Transverse colon (tissue), 4 donors: Measurements from ENCODE around the gene SOX5.

ENCODE experiments used
- EP300 ChIP-seq: sonication (generic); formaldehyde crosslinking; IDR thresholded peaks from one replicate; pipeline ENCODE4 v1.6.1; 2017; ENCODE audit warnings: antibody characterized with exemption, low read depth
- POLR2A ChIP-seq: fragments of 450-650 bp; IDR thresholded peaks from one replicate; pipeline ENCODE4 v1.6.1; 2016; ENCODE audit warnings: antibody characterized with exemption, mild to moderate bottlenecking, moderate library complexity
- POLR2AphosphoS5 ChIP-seq, 3 donors: sonication (generic); formaldehyde crosslinking; IDR thresholded peaks; one replicate each; pipeline ENCODE4 v1.6.1; 2016; ENCODE audit warnings: antibody characterized with exemption in 3 of 3
- TF ChIP-seq, protein P1 (sequence below), 5 experiments: fragments of 200-600 bp in 3 of 5; fragments of 450-650 bp in 2 of 5; sonication (generic) in 3 of 5; IDR thresholded peaks; 1 replicate in 2 of 5; 2 replicates in 3 of 5; pipeline ENCODE4 v1.5.1; 2016 to 2017; ENCODE audit warnings: antibody characterized with exemption in 5 of 5, inconsistent platforms in 3 of 5, mild to moderate bottlenecking in 2 of 5, moderate library complexity in 1 of 5

- TF ChIP-seq, protein P1, sequence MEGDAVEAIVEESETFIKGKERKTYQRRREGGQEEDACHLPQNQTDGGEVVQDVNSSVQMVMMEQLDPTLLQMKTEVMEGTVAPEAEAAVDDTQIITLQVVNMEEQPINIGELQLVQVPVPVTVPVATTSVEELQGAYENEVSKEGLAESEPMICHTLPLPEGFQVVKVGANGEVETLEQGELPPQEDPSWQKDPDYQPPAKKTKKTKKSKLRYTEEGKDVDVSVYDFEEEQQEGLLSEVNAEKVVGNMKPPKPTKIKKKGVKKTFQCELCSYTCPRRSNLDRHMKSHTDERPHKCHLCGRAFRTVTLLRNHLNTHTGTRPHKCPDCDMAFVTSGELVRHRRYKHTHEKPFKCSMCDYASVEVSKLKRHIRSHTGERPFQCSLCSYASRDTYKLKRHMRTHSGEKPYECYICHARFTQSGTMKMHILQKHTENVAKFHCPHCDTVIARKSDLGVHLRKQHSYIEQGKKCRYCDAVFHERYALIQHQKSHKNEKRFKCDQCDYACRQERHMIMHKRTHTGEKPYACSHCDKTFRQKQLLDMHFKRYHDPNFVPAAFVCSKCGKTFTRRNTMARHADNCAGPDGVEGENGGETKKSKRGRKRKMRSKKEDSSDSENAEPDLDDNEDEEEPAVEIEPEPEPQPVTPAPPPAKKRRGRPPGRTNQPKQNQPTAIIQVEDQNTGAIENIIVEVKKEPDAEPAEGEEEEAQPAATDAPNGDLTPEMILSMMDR (IDR thresholded peaks at IDR 0.05): no peak
- TF ChIP-seq POLR2A: no peak
- no peak for TF ChIP-seq EP300
- TF ChIP-seq POLR2AphosphoS5 (IDR thresholded peaks at IDR 0.05): no peak
Measured at GRCh38 chr12:23495472-23495871, 454.0 kb downstream of the SOX5 start.
